ENCODE results near the gene SLC12A3. TPM values are rescaled to one million over a fixed set of nuclear protein-coding genes. Genes with fewer than 3 reads are reported as not detected.

The SLC12A3 gene, protein sequence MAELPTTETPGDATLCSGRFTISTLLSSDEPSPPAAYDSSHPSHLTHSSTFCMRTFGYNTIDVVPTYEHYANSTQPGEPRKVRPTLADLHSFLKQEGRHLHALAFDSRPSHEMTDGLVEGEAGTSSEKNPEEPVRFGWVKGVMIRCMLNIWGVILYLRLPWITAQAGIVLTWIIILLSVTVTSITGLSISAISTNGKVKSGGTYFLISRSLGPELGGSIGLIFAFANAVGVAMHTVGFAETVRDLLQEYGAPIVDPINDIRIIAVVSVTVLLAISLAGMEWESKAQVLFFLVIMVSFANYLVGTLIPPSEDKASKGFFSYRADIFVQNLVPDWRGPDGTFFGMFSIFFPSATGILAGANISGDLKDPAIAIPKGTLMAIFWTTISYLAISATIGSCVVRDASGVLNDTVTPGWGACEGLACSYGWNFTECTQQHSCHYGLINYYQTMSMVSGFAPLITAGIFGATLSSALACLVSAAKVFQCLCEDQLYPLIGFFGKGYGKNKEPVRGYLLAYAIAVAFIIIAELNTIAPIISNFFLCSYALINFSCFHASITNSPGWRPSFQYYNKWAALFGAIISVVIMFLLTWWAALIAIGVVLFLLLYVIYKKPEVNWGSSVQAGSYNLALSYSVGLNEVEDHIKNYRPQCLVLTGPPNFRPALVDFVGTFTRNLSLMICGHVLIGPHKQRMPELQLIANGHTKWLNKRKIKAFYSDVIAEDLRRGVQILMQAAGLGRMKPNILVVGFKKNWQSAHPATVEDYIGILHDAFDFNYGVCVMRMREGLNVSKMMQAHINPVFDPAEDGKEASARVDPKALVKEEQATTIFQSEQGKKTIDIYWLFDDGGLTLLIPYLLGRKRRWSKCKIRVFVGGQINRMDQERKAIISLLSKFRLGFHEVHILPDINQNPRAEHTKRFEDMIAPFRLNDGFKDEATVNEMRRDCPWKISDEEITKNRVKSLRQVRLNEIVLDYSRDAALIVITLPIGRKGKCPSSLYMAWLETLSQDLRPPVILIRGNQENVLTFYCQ
- not detected in 5 replicates for total RNA-seq (2022; extraction: Qiagen RNA extraction)

DNA sequence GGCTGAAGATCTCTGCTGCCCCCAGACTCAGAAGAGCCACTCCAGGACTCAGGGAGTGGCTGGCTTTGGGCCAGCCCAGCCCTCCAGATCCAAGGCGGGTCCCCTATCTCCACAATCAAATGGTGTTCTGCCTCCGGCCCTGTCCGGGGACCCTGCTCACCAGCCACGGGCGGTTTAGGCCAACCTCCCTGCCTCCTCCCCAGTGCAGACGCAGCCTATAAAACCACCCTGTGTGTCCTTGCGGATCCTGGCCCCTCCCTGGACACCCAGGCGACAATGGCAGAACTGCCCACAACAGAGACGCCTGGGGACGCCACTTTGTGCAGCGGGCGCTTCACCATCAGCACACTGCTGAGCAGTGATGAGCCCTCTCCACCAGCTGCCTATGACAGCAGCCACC lies at the start of gene SLC12A3:
SLC12A3 (plus strand) TSS at position 248 of the 400 bp plus-strand sequence; CDS start at position 277, 29 bp downstream.

DNA sequence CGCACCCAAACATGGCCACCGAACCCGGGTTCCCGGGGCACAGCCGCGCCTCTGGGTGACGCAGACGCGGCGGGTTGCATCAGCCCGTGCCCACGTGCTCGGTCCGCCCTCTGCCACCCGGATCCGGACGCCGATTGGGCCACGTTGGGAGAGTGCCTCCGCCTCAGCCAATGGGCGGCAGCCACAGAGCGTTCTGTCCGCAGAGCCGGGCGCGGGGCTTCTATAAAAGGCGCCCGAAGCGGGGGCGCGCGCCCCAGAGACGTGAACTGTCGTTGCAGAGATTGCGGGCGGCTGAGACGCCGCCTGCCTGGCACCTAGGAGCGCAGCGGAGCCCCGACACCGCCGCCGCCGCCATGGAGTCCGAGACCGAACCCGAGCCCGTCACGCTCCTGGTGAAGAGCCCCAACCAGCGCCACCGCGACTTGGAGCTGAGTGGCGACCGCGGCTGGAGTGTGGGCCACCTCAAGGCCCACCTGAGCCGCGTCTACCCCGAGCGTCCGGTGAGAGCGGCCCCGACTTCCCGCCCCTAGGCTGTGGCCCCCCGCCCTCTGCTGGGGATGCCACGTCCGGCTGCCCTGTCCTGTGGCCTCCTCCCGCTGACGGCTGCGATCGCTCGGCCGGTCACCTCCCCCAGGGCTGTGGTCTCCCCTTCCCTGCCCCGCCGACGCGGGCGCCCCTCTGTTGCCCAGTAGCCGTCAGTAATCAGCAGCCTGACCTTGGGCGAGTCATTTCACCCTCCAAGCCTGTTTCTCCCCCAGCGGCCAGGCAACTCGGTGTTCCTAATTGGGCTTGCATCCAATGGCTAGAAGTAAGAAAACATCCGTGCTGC lies 67.1 kb downstream of the SLC12A3 start, which contains the start of gene HERPUD1:
HERPUD1 (plus strand) TSS at position 251 of the 829 bp plus-strand sequence; CDS start at position 354, 103 bp downstream.

DNA sequence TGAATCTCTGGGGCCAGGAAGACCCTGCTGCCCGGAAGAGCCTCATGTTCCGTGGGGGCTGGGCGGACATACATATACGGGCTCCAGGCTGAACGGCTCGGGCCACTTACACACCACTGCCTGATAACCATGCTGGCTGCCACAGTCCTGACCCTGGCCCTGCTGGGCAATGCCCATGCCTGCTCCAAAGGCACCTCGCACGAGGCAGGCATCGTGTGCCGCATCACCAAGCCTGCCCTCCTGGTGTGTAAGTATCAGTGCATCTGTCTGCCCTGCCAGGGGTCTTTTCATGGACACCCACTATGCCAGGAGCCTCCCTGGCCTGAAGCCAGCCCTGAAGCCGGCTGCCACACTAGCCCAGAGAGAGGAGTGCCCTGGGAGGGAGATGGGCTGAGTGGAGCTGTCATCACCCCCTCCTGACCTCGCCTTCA lies 96.9 kb downstream of the SLC12A3 start, which contains the start of gene CETP:
CETP (plus strand) TSS at position 100 of the 431 bp plus-strand sequence; CDS start at position 130, 30 bp downstream.

Other genes with a start within 250 kb of the SLC12A3 start
- gene MT1E, start 239.4 kb upstream of the SLC12A3 start, total RNA-seq (2022; extraction: Qiagen RNA extraction): not detected in 5 replicates
- gene MT1M, start 232.5 kb upstream of the SLC12A3 start, total RNA-seq (2022; extraction: Qiagen RNA extraction): not detected in 5 replicates
- gene MT1A, start 226.5 kb upstream of the SLC12A3 start, total RNA-seq (2022; extraction: Qiagen RNA extraction): 20.9 to 34.1 TPM (median 28.8 TPM) in 5 replicates
- 0.54 to 0.70 TPM (median 0.61 TPM) in 3 of 5 replicates, not detected in the others for gene MT1B, start 213.3 kb upstream of the SLC12A3 start, total RNA-seq (2022; extraction: Qiagen RNA extraction)
- 17.4 to 29.3 TPM (median 19.9 TPM) in 5 replicates for gene MT1F, start 207.2 kb upstream of the SLC12A3 start, total RNA-seq (2022; extraction: Qiagen RNA extraction)
- gene MT1G, start 197.1 kb upstream of the SLC12A3 start, total RNA-seq (2022; extraction: Qiagen RNA extraction): not detected in 5 replicates
- gene MT1H, start 195.4 kb upstream of the SLC12A3 start, total RNA-seq (2022; extraction: Qiagen RNA extraction): not detected in 5 replicates
- gene MT1X, start 182.7 kb upstream of the SLC12A3 start, total RNA-seq (2022; extraction: Qiagen RNA extraction): 443 to 894 TPM (median 703 TPM) in 5 replicates
- 87.9 to 108 TPM (median 101 TPM) in 5 replicates for gene NUP93, start 135.1 kb upstream of the SLC12A3 start, total RNA-seq (2022; extraction: Qiagen RNA extraction)
- 85.7 to 95.2 TPM (median 87.1 TPM) in 5 replicates for gene HERPUD1, start 66.9 kb downstream of the SLC12A3 start, total RNA-seq (2022; extraction: Qiagen RNA extraction)
- not detected in 5 replicates for gene CETP, start 96.7 kb downstream of the SLC12A3 start, total RNA-seq (2022; extraction: Qiagen RNA extraction)
- 2.8 to 4.4 TPM (median 3.7 TPM) in 5 replicates for gene NLRC5, start 124.3 kb downstream of the SLC12A3 start, total RNA-seq (2022; extraction: Qiagen RNA extraction)
- gene CPNE2, start 227.4 kb downstream of the SLC12A3 start, total RNA-seq (2022; extraction: Qiagen RNA extraction): 41.8 to 49.2 TPM (median 43.7 TPM) in 5 replicates